Frontal cortex (tissue), 4 donors: ENCODE results near the gene RGR. TPM values are rescaled to one million over a fixed set of nuclear protein-coding genes. Genes with fewer than 3 reads are reported as not detected.
"Not testable (repeated sequence)": the region's sequence is repeated elsewhere in the genome, so short reads cannot be mapped to it uniquely, and the experiment has no call there.

ENCODE experiments used
- DNase-seq, 2 donors: peaks; one replicate each; pipeline ENCODE4 v3.0.0; 2012; ENCODE audit warnings: low spot score in 2 of 2
- FAIRE-seq: peaks from 2 replicates; lab custom pipeline; 2012; peaks lifted over from hg19 to GRCh38; lab: Jason Lieb, UNC
- total RNA-seq: library from RNA; depleted of rRNA; stranded (reverse); fragments of >200 nt; gene quantifications from one replicate; pipeline ENCODE4 v1.2.3, GENCODE V29; 2014
- donor health status: control.
- donor health status: control.
- donor health status: control.

Gene RGR
- total RNA-seq, 1 donor from 2014 or later, result not detected

DNA sequence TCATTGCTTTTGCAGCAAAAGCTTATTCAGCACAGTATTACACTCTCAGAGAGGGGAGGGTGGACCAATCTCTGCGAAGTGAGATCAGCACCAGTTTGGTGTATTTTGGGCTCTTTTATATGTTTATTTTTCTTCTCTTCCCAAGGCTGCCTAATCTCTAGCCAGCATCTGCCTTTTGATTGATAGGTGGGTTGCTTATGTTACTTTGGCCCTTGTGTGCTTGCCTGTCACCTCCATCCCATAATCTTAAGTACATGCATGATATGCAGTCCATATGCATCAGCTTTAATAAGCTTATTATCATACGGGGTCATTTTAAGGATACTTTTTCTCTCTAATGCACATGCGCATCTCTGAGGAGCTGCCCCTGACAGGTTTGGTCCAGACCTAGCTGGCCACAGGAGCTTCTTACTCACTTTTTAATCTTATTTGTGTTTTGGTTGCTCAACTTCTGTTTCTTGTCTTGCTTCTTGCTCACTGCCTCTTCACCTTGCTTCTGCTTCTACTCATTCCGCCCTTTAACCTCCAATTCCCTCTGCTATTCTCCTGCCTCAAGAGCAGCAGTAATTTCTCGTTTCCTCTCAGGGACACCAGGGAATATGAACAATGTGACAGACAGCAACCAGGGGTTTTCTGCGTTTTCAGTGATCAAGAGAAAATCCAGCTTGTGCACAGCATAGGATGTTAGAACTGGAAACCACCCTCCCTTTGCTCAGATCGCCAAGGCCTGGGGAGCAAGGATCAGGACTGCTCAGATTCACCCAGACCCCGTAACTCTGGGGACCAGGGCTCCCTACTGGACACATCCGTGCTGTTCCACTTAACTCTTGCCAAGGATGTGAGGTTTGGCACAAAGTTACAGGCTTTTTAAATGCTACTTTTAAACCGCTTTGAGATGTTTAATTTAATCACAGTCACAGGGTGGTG, 10.0 kb downstream of the RGR start:
- no peak for FAIRE-seq
- no peak for DNase-seq

DNA sequence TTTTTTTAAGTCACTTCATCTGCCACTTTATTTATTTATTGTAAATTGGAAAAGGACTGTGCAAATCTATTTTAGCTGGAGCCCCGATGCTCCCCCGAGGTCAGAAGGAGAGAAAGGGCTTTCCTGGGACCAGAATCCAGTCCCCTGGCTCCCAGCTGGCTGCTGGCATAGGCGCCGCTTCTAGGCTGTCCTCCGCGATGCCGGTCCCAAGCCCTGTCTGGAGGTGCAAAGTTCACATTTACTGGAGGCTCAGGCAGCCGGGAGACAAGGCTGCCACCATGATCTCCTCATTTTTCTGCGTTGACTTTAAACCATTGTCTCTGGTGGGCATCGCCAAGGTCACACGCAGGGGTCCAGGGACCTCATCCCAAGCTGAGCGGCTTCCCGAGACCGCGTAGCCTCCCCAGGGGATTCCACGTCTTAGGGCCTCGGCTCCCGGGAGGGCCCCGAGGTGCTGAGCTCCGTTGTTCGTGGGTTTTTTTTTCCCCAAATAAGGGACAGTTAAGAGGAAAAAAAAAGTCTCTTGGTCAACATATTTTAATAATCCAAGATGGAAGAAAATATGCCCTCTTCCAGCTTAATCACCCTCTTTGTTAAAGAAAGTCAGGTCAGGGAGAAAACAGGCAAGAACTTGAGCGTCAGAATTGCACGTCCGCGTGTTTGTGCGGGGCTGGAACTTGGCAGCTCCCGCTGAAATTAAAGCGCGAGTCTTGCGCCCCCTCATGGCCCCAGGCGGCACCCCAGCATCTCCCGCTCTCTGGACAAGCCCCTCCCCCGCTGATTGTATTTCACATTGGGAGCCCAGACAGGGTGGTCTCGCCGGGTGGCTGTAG, 11.9 kb downstream of the RGR start:
- DNase-seq, result peak in 1 of 2 donors; percentile 51
- FAIRE-seq, result no peak

DNA sequence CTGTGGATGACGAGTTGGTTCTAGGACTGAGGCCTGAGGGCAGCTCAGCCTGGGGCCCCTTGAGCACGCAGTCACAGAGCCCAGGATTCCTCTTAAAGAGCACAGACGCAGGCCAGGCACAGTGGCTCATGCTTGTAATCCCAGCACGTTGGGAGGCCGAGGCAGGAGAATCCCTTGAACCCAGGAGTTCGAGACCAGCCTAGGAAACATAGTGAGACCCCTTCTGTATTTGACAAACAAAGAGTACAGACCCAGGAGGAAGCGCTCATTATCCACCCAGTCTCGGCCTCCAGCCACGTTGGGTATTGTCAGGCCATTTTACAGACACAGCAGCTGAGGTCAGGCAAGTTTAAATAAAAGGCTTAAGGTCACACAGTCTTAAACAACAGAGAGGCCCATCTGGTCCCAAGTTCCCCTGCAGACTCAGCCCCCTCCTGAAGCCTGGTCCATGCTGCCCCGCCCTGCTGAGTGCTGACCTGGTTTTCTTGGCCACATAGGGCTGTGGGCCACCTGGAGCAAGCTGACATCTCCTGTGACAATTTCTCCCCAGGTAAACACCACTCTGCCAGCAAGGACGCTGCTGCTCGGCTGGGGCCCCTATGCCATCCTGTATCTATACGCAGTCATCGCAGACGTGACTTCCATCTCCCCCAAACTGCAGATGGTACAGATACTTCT, 12.6 kb downstream of the RGR start:
- FAIRE-seq (no peak), DNase-seq (no peak)

DNA sequence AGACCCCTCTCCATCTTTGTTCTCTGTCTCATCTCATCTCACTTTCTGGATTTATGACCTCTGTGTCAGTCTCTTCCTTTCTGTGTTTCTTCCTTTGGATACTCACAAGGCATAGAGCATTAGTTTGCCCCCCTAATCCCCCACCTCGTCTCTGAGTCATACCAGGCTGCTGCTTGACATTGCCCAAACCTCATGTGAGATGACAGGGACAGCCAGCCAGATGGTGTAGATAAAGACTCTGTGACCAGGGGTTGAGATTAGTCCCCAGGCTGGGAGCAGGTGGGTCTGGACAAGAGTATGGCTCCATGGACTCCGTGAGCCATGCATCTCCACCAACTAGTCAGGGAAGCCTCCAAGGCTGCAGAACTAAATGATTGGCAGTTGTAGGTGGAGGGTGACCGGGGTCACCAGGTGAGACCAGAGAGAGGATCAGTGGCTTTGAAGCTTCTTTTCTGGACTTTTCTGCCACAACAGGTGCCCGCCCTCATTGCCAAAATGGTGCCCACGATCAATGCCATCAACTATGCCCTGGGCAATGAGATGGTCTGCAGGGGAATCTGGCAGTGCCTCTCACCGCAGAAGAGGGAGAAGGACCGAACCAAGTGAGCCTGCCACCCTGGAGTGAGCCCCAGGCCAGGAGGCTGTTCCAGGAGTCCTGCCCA, 13.3 kb downstream of the RGR start:
- DNase-seq (no peak), FAIRE-seq (no peak)

DNA sequence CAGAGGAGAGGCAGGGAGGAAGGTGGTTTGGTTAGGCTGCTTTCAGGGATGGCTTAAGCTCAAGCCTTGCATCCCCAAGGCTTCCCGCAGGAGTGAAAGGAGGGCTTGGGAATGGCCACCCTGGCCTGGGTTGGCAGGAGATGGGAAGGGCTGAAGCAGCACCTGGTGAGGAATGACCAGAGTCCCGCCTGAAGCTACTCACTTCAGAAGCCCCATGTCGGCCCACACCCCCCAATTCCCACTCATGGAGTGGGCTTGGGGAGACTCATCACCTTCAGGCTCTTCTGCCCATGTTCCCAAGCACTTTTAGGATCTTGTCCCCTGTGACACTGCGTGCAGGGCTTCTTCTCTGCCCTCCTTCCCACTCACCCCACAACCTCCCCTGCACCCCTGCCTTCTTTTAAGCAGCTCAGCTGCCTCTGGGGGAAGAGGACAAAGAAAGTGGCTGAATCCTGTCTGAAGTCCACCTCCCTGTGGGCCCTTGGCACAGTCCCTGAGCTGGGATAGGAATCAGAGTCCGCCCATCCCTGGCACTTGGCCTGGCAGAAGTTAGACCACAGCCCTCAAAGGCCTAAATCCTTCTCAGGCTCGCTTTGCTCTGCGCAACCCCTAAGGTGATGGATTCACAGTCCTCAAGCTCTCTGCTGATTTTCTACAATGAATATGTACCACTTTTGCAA, 16.5 kb downstream of the RGR start:
- no peak for FAIRE-seq
- DNase-seq, result no peak

DNA sequence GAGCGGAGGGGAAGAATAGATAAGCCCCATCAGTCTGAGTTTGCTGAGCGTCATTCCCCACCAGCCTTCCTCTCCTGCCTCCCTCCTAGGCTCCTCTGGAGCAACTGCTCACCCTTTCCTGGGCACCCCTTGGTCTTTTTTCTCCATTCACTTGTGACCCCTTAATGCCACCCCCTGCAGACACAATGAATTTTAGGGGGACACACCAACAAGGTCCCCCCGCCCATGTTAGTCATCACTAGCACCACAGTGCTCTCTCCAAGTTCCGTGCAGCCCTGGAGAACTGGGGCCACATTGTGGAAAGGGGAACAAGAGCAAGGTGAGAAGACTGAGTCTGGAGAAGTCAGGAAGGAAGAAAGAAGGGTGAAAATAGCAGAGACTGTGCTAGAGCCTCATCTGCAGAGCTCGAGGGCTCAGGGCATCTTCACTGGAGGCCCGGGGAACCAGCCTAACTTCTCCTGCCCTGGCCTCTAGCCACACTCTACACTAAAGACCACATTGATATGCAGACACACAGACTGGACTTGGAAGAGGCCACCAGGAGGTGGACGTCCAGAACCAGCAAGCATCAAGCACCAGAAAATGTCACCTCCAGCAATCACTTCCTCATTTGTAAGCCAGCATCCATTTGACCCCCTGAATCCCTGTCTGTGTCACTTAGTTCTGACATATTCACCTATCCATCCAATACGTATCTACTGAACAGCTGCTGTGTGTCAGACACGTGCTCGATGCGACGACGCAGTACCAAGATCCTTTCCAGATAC, 17.5 kb downstream of the RGR start:
- no peak for FAIRE-seq
- DNase-seq, result no peak

DNA sequence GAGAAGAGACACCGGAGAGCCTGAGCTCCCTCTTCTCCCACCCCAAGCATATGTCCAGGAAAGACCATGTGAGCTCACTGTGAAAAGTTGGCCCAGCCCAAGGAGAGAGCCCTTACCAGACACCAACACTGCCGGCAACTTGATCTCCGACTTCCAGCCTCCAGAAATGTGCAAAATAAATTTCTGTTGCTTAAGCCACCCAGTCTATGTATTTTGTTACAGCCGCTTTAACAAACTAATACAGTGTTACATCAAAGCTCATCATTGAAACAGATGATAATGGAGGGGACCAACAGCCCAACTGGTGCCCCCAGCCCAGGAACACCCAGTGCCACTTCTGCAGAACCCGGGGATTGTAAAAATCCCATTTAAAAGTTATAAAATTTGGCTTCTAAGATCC, 18.9 kb downstream of the RGR start:
- FAIRE-seq, result no peak
- DNase-seq, result no peak

DNA sequence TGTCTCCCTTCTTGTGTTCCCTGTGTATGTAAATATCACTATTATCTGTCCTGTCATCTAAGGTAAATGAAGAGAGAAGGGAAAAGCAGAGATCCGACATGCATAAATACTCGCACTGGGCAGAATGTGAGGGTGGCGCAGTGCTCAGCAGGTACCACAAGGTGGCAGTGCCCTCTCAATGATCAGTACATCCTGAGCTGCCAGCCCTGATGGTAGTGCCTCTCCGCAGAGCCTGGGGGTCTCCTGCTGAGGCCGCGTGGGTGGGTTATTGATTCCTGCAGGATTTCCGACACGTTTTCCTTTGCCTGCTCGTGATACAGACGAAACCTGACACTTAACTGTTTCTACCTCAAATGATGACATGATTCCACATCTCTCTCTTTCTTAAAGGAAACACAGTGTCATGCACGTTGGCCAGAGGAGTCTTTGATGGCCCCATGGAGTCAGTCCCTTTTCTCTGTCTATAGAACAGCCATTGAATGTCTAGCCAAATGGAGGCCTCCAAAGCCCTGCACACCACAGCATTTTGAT, 19.8 kb downstream of the RGR start:
- DNase-seq, result peak in 1 of 2 donors; percentile 66
- no peak for FAIRE-seq

DNA sequence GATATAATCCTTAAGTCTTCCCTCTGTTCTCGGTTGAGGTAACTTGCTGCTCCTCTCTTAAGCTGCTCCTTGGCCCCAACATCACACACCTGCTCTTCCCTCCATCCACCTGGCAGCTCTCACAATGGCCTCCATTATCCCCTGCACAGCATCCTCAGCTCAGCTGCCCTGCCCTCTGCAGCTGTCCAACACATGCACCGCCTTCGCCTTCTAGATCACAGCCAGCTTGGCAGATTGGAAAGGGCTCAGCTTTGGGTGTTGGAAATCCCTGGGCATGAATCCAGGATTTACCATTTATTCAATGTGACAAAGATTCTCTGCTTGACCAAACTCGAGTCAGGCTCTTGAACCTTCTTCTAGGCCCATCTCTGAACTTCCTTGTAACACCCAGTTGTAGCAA, 20.6 kb downstream of the RGR start:
- no peak for FAIRE-seq
- DNase-seq, result no peak

DNA sequence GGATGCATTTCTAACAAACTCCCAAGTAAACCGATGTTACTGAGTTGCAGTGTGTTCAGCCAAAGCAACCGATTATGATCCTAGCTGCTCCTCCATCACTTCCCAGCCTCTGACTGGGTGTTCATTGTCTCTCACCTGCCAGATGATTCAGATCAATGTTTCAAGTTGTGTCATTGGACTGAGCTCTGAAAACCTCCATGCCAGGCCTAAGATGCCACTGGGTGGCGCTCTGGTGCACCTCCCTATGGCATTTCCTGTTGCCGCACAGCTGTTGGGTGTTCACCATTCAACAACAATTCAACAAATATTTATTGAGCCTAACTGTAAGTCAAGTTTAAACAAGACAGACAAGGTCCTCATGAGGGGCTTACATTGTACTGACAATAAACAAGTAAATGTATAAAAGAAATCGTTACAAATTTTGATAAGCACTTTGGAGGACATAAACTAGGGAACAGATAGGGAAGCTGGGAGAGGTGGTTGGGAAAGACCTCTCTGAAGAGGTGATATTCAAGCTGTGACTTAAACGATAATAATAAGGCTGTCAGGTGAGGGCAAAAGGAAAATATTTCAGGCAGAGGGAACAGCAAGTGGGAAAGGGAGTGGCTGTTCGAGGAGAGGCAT, 22.8 kb downstream of the RGR start:
- FAIRE-seq (no peak), DNase-seq (no peak)

DNA sequence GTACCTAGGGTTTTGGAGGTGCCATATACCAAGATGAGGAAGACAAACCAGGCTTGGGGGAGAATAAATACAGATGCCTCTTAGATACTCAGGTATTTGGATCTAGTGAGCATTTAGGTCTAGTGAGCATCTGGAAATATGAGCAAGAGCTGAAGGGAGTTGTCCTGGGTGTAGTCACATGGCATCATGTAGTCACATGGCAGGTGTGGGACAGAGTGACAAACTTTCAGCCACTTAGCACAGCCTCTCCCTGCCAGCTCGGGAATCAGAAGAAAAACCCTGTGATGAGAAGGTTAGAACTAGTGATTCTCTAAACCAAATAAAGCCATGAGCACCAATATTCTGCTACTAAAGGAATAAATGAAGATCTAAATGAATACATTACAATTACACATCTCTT, 24.3 kb downstream of the RGR start:
- FAIRE-seq (no peak), DNase-seq (no peak)

DNA sequence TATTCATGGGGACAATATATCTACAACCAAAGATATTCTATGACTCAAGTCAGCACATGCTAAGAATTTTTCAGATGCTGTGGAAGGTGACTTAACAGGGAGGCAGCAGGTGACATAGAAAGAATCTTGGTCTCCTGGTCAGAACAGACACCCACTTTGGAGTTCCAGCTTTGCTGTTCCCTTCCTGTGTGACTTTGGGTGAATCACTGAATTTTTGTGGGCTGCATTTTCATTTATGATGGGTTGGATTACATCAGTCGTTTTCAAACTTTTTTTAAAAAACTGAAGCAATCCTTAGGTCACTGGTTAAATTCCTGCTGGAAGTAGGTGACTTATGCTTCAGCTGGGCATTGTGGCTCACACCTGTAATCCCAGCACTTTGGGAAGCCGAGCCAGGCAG, 24.9 kb downstream of the RGR start:
- FAIRE-seq, result no peak
- DNase-seq, result no peak

DNA sequence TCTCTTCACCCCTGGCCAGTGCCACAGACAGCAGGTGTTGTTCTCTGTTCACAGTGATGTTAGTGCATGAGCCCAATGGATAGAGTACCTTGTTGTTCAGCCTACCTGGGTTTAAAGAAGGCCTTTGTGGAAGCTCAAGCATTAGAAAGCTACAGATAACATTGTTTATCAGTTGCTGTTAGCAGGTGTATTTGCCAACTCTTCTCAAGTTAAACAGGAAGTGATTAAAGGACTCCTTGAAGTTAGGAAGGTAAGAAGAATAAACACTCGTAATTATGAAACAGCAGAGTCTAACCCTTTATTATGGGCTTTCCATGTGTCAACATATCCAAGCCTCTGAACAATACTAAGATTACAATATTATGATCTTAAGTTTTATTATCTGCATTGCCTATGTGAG, 25.9 kb downstream of the RGR start:
- no peak for DNase-seq
- FAIRE-seq, result no peak

DNA sequence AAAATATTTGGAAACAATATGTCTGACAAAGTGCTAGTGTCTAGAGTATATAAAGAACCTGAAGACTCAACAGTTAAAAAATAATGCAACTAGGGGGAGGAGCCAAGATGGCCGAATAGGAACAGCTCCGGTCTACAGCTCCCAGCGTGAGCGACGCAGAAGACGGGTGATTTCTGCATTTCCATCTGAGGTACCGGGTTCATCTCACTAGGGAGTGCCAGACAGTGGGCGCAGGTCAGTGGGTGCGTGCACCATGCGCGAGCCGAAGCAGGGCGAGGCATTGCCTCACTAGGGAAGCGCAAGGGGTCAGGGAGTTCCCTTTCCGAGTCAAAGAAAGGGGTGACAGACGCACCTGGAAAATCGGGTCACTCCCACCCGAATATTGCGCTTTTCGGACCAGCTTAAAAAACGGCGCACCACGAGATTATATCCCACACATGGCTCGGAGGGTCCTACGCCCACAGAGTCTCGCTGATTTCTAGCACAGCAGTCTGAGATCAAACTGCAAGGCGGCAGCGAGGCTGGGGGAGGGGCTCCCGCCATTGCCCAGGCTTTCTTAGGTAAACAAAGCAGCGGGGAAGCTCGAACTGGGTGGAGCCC, 35.1 kb downstream of the RGR start:
- not testable (repeated sequence) for FAIRE-seq, DNase-seq

DNA sequence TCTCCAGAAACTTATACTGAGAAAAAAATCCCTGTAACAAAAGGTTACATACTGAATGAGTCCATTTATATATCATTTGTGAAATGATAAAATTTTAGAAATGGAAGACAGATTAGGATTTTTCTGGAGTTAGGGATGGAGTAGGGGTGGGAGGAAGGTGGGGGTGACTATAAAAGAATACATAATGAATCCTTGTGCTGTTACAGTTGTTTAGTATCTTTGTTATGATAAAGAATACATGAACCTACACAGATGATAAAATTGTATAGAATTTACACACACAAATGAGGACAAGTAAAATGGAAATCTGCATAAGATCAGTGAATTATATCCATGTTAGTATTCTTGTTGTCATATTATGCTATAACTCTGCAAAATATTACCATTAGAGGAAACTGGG, 41.8 kb downstream of the RGR start:
- no peak for DNase-seq
- no peak for FAIRE-seq

DNA sequence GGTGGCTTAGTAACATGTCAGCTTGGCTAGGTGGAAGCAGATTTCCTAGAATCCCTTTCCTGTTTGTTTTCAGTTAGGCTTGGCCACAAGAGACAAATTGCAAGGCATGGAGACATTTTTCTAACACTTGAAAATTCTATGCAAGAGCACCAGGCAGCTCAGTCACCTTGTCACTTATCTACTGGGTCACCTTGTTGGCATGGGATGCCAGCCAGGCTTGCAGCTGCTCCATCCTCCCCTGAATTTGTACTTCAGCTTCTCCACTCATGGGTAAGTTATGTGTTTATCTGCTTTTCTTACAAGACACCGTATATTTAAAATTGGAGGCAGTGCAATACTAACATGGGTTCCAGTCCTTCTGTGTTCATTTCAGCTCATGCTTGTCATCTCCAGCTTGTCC, 43.3 kb downstream of the RGR start:
- DNase-seq (no peak), FAIRE-seq (no peak)

DNA sequence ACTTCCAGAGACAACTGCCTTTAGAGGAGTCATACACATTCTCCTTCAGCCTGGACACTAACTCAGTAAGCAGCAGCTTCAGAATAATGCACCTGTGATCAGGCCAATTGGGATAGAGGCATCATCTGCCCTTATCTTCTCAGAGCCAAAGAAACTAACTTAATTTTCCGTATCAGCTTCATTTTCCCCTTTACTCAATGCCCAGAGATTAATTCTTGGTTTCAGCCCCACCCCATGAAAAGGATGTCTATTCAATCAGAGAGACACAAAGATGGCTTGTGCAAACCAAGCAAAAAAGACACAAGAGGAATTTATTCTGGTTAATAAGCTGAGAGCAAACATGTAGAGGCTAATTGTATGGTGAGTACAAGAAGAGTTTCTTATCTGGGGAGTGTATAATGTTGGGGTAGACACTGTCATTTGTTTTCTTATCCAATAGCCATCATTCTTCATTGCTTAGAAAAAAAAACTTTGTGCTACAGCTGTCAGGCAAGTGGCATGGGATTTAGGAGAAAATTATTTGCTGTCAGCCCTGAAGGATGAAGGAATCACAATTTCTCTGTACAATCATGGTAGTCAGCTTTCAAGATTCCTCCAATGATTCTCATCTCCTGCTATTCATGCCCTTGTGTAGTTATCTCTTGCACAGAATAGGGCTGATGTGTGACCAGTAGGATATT, 44.8 kb downstream of the RGR start:
- no peak for FAIRE-seq
- DNase-seq, result no peak
